A549 (cell line): ENCODE results near the gene GPBP1.

Source experiments
- BHLHE40 ChIP-seq: IDR thresholded peaks from 2 replicates; pipeline ENCODE4 v1.6.1; 2012; ENCODE audit warnings: low read depth, low read length, inconsistent platforms
- CEBPB ChIP-seq, 2 experiments: fragments of >200 bp in 1 of 2; sonication (Bioruptor Twin) in 1 of 2; formaldehyde crosslinking in 1 of 2; IDR thresholded peaks; 2 replicates each; pipeline ENCODE4 v1.6.1; 2012 to 2016
- CHD2 ChIP-seq: fragments of 150-350 bp; IDR thresholded peaks from 2 replicates; pipeline ENCODE4 v1.6.1; 2014; ENCODE audit warnings: low read length; ENCODE audit not compliant: partially characterized antibody
- EP300 ChIP-seq, 2 experiments: fragments of >200 bp; sonication (Bioruptor Twin); formaldehyde crosslinking; IDR thresholded peaks; 2 replicates in 1 of 2; 3 replicates in 1 of 2; pipeline ENCODE4 v1.6.1; 2016 to 2017
- RNF2 ChIP-seq: fragments of 200-600 bp; sonication (generic); IDR thresholded peaks from 2 replicates; pipeline ENCODE4 v1.6.1; 2016; ENCODE audit warnings: low read depth, mild to moderate bottlenecking, antibody characterized with exemption, moderate library complexity, borderline replicate concordance
- TF ChIP-seq, protein P1 (sequence below): fragments of 250-450 bp; sonication (Bioruptor Pico); IDR thresholded peaks from 2 replicates; pipeline ENCODE4 v1.5.0; 2021; ENCODE audit warnings: mild to moderate bottlenecking, moderate library complexity, borderline replicate concordance
- TF ChIP-seq, protein P2 (sequence below): IDR thresholded peaks from 2 replicates; pipeline ENCODE4 v1.6.1; 2012
- TF ChIP-seq, protein P3 (sequence below): fragments of >200 bp; sonication (Bioruptor Twin); formaldehyde crosslinking; IDR thresholded peaks from 3 replicates; pipeline ENCODE4 v1.5.1; 2016

DNA sequence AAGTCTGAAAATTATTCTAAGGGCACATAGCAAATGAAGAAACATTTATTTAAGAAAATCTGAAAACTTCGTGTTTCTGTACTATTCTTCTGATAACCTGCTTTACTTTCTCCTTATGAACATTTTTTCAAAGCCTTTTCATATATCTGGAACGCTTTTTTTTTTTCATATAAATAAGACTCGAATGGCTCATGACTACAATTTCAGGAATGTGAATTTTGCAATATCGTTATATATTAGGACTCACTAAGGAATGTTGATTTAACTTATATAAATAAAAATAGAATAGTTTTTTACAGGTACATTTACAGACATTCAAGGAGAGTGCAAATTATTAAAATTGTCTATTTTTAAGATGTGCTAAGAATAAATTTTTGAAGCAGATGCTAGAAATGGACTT, 42.9 kb downstream of the GPBP1 start:
- TF ChIP-seq CEBPB (IDR thresholded peaks at IDR 0.05) (peak; percentile 24 to 75; a peak in 3 of 4 replicates), BHLHE40 (no peak), EP300 (IDR thresholded peaks at IDR 0.05) (no peak), RNF2 (no peak), CHD2 (no peak)
- TF ChIP-seq, protein P1, sequence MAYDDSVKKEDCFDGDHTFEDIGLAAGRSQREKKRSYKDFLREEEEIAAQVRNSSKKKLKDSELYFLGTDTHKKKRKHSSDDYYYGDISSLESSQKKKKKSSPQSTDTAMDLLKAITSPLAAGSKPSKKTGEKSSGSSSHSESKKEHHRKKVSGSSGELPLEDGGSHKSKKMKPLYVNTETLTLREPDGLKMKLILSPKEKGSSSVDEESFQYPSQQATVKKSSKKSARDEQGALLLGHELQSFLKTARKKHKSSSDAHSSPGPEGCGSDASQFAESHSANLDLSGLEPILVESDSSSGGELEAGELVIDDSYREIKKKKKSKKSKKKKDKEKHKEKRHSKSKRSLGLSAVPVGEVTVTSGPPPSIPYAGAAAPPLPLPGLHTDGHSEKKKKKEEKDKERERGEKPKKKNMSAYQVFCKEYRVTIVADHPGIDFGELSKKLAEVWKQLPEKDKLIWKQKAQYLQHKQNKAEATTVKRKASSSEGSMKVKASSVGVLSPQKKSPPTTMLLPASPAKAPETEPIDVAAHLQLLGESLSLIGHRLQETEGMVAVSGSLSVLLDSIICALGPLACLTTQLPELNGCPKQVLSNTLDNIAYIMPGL (CRISPR knock-in tag): no peak
- TF ChIP-seq, protein P2, sequence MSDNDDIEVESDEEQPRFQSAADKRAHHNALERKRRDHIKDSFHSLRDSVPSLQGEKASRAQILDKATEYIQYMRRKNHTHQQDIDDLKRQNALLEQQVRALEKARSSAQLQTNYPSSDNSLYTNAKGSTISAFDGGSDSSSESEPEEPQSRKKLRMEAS: no peak
- TF ChIP-seq, protein P3, sequence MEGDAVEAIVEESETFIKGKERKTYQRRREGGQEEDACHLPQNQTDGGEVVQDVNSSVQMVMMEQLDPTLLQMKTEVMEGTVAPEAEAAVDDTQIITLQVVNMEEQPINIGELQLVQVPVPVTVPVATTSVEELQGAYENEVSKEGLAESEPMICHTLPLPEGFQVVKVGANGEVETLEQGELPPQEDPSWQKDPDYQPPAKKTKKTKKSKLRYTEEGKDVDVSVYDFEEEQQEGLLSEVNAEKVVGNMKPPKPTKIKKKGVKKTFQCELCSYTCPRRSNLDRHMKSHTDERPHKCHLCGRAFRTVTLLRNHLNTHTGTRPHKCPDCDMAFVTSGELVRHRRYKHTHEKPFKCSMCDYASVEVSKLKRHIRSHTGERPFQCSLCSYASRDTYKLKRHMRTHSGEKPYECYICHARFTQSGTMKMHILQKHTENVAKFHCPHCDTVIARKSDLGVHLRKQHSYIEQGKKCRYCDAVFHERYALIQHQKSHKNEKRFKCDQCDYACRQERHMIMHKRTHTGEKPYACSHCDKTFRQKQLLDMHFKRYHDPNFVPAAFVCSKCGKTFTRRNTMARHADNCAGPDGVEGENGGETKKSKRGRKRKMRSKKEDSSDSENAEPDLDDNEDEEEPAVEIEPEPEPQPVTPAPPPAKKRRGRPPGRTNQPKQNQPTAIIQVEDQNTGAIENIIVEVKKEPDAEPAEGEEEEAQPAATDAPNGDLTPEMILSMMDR: no peak
